GM21717 (cell line): Measurements from ENCODE around the gene MPV17.
"Not testable (repeated sequence)": the region's sequence is repeated elsewhere in the genome, so short reads cannot be mapped to it uniquely, and the experiment has no call there.

ENCODE experiments used
- ATAC-seq: cut with Tn5 transposase; IDR thresholded peaks from one replicate; pipeline ENCODE4 v1.9.1; 2021; ENCODE audit warnings: mild to moderate bottlenecking, moderate library complexity; ENCODE audit not compliant: unreplicated experiment

Gene MPV17

DNA sequence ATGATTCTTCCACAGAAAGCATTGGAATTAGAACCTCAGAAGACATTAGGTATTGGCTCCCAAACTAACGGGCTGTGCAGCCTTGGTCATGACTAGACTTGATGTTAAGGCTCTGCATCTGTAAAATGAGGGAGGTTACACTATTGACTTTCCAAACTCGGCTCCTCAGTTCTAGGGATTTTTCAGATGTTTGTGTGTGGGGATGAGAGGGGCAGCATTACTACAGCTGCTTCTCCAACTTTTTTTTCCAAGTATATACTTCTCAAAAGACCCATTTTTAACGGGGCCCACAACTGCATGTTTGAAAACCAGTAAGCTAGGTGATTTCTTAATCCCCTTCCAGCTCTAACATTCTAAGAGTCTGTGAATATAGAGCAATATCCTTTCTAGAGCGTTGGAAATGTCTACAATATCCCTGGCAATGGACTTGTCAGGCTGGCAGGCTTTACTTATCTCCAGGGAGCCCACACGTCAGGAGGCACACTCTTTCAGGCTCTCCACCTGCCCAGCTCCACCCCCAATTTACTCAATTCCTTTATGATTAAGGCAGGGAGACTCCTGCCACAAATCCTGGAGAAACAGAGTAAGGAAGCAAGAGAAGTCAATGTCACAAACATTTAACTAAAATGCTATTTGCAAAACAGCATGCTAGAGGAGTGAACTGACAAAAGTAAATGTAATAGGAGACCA lies 844 bp upstream of the MPV17 start:
- no peak for ATAC-seq

DNA sequence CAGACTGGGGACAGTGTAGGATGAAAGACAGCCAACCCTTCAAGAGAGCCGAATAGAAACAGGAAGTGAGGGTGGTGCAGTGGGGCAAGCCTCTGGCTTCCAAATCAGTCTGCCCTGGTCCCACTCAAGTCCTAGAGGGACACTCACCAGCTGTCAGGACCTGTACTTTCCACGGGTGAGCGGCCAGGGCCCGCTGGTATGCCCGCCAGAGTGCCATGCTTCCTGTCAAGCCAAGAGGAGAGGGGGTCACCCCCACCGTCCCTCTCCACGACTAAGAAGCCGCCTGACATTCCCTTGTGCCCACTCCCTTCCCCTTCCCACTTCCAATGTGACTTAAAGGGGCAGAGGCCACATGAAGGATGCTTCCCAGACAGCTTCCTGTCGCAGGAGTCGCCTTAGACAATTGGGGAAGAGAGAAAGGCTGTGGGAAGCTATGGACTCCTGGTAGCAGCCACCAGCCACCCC lies 564 bp downstream of the MPV17 start:
- no peak for ATAC-seq

DNA sequence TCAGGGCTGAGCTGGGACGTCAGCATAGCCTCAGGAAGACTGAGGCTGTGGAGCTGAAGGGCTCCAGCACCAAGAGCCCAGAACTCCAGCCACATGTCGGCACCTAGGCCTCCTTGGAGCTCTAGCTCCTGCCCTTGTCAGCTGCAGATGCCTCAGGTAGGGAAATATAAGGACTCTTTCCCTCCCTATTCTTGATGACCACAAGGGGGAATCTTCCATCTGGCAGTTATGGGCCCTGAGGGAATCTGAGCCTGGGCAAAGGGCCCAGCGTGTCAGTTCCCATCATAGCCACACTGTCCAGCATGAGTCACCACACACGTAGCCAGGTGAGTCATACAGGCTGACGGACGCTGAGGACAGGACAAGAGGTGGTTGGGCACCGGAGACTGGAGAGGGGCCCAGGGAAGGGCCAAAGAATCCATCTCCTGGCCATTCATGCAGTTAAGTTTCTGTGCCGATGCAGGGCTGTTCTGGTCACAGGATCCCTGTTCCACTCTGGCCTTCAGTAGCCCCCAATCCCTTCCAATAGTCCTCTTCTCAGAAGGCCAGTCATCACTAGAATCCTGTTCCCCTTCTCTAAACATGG lies 1.8 kb downstream of the MPV17 start:
- no peak for ATAC-seq

DNA sequence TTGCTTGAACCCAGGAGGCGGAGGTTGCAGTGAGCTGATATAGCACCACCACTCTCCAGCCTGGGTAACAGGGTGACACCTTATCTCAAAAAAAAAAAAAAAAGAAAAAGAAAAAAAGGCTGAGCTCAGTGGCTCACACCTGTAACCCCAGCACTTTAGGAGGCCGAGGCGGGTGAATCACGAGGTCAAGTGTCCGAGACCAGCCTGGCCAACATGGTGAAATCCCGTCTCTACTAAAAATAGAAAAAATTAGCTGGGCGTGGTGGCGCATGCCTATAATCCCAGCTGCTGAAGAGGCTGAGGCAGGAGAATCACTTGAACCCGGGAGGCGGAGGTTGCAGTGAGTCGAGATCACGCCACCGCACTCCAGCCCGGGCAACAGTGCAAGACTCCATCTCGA lies 3.1 kb downstream of the MPV17 start:
- ATAC-seq, result not testable (repeated sequence)

DNA sequence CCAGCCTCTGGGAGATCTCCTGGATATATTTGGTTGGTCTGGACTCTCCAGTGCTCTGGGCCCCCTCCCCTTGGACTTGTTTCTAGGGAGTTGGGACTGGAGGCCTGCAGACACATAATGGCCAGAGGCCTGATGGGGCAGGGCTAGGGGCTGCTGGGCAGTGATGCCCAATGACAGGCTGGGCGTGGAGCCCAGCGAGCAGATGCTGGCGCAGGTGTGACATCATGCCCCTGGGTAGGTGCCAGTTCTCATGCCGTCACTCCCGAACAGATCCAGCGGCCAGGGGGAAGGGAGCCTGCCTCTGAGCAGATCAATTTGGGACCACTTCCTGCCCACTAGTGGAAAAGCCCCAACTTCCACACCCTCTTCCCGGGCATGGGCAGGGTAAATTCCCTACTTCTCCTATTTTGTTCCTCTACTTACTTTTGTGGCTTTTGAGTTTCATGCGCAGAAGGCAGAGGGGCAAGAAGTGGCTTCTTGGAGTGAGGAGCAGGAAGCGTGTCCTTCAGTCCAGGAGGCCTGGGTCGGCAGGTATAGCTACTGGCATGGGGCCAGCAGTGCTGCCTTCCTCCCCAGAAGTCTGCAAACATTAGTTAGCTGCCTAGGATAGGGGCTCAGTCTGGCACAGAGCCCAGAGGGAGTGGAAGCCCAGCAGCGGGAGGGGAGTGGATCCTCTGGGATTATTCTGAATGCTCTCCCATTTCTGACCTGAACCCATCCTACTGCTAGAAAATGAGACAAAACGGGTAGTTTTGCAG lies 6.1 kb downstream of the MPV17 start:
- ATAC-seq, result no peak

DNA sequence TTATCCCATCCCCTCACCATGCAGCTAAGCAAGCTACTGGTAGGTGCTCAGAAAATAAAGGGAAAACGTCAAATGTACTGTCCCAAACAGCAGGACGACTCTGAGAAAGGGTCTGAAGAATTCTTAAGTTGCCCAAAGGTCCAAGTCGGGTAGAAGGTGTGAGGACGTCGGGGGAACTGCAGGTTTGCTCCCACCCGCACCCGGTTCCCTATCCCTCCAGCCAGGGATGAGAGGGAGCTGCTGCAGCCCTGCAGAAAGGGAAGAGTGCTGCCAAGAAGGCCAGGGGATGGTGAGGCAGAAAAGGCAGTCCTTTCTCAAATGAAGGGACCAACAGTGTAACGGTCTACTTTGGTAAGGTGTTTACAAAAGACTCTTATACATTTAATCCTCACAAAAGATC lies 7.8 kb downstream of the MPV17 start:
- no peak for ATAC-seq

DNA sequence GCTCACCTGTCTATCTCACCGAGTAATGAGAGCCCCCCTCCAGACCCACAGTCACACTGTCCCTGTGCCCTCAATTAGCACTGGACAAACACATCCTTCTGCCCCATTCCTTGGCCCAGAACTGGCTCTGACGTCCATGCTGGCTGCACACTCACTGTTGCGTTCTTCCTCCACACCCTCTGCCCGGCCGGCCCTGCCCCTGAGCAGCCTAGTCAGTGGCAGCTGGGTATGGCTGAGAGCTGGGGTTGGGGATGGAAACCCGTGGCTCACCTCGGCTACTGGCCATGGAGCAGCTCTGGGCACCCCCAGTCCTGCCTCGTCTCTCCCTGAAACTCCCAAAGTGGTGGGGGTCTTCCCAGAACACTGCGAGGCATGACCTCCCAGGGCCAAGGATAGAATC lies 8.2 kb downstream of the MPV17 start:
- no peak for ATAC-seq

DNA sequence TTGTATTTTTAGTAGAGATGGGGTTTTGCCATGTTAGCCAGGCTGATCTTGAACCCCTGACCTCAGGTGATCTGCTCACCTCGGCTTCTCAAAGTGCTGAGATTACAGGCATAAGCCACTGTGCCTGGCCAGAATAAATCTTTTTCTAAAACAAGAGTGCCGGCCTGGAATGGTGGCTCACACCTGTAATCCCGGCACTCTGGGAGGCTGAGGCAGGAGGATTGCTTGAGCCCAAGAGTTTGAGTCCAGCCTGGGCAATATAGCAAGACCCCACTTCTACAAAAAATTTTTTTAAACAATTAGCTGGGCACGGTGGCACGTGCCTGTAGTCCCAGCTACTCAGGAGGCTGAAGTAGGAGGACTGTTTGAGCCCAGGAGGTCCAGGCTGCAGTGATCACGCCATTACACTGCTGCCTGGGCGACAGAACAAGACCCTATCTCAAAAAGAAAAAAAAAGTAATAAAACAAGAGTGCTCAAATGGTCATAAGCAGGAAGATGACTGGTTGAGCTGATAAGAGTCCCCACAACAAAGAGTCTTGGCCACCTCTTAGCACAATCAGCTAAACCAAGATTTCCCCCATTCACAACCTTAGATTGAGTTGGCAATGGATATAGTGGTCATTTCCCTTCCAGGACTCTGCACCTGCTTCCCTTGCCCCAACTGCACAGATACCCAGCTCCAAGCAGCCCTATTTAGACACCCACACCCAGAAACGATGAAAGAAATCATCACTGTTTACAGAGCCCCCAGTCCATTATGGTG lies 8.8 kb downstream of the MPV17 start:
- ATAC-seq, result no peak

DNA sequence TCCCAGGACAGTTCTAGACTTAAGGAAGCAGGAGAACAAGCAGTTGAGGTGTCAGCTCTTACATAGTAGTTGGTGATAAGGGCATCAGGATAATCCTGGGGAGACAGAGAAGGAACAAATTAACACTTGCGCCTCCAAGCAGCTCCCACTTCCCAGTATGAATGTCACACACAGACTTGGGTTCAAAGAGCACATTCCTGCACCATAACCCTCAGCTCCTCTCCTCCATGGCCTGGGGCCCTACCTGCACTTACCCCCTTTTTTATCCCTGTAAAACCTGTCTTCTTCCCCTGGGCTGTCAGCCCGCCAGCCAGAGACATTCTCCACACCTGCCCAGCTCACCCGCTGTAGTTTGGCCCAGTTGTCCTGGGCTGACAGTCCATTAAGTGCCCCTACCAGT lies 10.7 kb downstream of the MPV17 start:
- ATAC-seq, result no peak

DNA sequence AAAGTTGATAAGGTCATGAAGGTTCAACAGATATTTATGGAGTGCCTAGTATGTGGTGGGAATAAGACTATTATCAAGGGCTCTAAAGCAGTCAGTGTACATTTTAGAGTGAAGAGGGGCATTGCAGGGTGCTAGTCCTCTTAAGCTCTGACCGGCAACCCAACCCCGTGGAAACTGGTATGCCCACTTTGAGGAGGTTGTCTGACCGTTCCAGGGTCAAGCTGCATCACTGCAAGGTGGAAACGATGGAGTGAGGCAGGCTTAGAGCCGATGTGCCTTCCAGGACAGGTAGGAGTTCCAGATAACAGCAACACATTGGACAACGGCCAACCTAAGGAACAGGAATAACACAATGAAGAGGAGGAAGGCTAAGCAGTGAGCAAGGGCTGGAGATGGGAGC lies 13.2 kb downstream of the MPV17 start:
- ATAC-seq, result no peak

DNA sequence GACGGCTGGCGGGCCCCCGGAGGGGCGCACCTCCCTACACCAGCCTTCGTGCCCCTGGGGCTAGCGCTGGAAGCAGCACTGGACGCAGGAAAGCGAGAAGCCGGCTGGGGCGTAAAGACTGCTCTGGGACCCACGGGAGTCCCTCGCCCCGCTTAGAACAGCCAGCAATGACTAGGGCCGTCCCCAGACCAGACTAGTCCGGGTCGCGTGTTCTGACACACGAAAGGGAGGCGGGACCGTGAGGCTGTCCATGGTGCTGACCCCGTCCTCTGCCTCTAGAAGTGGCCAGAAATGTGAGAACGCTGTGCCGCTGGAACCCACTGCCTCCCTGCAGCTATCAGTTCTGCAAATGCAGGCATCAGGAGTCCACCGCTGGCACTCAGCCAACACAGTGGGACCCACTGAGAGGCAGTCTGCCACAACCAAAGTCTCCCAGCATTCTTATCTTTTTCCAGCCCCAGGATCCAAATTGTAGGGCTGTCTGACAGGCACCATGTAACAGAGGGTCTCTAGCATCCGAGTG lies 14.5 kb downstream of the MPV17 start, which contains the start of gene UCN:
Gene UCN, minus strand, starts transcription at position 87 of the 523 bp plus-strand sequence. CDS start 550 bp downstream, outside the sequence.
- ATAC-seq, result no peak

DNA sequence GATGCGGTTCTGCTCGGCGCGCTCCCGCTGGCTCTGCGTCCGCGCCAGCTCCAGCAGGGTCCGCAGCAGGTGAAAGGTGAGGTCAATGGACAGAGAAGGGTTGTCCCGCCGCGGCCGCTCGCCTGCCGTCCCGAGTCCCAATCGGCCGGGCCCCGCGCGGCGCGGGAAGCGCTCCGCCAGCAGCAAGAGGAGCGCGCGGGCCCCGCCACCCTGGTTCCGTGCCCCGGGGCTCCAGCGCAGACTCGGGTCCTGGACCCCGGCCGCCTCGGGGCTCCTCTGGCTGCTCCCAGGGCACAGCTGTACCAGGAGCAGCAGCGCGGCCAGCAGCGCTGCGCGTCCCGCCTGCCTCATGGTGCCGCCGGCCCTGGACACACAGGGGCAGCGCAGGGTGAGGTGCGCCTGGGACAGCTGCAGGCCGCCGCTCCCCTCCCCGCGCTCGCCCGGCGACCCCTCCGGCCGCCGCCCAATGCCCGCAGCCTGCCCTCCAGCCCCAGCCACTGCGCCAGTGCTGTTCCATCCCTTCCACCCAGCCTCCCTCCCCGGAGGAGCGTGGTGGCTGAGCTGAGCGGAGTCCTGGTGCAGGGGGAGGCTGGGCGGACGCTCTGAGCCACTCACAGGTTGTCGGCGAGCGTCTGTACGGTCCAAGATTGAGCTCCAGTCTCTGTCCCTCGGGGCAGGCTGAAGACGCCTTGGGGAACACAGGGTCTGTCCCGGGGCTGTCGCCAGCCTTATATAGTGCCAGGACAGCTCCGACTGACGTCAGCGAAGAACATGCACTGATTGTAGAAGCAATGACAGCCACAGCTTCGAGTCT lies 15.1 kb downstream of the MPV17 start:
- no peak for ATAC-seq

DNA sequence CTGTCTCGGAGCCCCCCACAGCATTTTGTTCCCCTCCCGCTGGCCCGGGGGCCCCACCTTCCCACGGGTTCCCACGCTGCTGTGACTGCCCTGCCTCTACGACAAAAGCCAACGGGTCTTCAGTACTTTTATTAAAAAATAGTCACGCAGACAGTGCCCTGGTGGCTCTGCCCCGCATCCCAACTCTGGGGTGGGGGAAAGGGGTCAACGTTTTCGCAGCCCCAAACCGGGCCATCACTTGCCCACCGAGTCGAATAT lies 15.7 kb downstream of the MPV17 start:
- ATAC-seq, result no peak

DNA sequence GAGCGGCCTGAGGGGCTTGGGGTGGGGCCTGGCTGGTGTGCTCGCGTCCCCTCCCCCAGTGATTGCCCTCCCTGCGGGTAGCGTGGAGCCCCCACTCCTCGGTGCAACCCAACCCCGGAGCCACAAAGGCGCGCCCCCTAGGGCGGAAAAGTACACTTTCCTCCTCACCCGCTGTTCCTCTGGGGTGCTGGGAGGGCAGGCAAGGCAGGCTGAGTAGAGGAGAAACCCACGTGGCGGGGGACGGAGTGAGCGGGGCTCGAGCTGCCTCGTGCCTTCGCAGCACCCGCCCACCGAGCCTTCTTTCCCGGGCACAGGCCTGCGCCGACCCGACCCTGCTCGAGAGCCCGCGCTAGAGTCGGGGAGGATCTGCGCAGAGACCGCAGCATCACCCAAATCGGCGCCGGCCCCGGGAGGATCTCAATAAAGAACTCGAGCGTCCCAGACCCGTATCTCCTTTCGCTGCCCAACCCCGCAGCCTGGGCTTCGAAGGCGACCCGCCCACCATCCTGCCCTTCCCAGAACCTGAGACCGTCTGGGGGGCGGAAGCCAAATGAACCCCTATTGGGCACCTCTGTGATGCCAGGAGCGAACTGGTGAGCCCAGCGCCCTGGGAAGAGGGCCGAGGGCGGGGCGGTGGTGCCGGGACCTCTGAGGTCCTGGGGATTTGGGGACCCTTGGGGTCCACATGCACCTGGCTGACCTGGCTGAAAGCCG lies 16.2 kb downstream of the MPV17 start:
- no peak for ATAC-seq

DNA sequence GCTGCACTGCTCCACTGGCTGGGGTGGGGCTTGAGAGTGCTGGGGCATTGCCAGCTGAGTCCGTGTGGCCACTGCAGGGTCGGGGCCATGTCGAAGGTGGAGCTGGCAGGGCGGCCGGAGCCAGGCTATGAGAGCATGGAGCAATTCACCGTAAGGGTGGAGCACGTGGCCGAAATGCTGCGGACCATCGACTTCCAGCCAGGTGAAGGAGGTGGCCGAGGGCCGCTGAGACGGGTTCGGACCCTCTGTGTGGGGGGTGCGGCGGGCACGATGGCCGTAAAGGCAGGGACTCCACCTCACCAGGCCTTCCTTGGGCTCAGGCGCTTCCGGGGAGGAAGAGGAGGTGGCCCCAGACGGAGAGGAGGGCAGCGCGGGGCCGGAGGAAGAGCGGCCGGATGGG lies 16.8 kb downstream of the MPV17 start:
- ATAC-seq, result no peak

DNA sequence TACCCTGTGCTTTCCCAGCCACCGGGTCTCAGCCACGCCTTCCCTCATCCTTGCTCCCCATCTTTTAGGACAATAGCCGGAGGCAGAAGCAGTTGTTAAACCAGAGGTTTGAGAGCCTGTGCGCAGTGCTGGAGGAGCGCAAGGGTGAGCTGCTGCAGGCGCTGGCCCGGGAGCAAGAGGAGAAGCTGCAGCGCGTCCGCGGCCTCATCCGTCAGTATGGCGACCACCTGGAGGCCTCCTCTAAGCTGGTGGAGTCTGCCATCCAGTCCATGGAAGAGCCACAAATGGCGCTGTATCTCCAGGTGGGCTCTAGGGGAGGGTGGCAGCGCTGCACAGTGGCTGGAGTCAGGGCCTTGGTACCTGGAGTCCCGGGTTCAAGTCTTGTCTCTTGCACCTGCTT lies 17.4 kb downstream of the MPV17 start:
- no peak for ATAC-seq

DNA sequence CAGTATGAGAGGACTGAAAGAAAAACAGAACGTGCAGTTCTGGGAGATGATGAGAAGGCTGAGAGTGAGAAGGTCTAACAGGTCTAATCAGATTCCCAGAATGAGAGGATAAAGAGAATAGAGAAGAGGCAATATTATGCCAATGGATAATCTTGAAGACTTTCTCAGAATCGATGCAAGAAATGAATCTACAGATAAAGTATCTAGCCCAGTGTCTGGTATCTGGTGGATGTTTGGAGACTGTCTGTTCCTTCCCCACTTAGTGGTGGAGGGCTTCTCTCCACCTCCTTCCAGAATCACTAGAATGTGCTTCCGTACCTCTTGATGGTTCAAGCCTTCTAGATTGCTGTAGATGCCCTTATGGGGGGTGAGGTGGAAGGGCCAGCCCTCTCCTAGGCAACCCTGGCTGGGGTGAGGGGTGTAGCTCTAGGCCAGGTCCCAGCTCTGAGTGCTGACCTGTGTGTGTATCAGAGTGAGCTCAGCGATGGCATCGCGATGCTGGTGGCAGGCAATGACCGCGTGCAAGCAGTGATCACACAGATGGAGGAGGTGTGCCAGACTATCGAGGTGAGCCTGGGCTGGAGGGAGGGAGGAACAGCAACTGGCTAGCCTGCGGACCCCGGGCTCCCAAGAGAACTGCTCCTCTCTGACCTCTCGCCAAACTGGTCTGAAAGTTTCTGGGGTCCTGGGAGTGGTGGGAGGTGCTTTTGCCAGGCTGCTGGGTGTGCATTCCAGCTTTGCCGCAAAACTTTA lies 18.2 kb downstream of the MPV17 start:
- ATAC-seq, result no peak

DNA sequence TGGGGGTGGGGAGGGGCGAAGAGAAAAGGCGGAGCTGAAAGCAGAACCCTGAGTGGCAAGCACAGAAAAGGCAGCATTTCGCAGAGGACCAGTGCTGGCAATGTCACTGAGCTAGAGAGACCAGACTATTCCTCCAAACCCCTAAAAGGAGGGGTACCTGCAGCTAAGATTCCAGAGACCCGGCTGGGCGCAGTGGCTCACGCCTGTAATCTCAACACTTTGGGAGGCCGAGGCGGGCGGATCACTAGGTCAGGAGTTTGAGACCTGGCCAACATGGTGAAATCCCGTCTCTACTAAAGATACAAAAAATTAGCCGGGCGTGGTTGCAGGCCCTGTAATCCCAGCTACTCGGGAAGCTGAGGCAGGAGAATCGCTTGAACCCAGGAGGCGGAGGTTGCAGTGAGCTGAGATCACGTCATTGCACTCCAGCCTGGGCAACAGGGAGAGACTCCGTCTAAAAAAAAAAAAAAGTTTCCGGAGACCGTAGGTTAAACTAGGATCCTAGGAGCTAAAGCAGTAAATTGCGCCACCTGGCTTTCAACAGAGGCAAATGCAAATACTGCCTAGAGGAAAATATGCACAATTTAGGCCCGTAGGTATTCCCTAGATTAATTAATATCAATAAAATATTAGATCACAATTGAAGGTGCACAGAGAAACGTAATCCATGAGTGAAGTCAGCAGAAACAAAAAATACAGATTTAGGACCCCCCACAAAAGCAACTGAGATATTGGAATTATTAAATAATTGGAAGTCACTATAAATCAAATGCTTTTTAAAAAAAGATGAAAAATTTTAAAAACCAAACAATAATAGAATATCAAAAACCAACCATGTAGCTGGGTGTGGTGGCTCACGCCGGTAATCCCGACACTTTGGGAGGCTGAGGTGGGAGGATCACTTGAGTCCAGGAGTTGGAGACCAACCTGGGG lies 19.5 kb downstream of the MPV17 start:
- ATAC-seq, result no peak
